Heart right ventricle (tissue), 16 donors: ENCODE results near the gene ADGB. TPM values are rescaled to one million over a fixed set of nuclear protein-coding genes. Genes with fewer than 3 reads are reported as not detected.
"Not testable (repeated sequence)": the region's sequence is repeated elsewhere in the genome, so short reads cannot be mapped to it uniquely, and the experiment has no call there.

Source experiments
- ATAC-seq, 8 donors: fragments of 200-7000 bp; cut with Tn5 transposase; one replicate each; pipeline ENCODE4 v1.9.1; 2020; ENCODE audit warnings: mild to moderate bottlenecking in 8 of 8, moderate library complexity in 8 of 8, moderate number of reproducible peaks in 1 of 8
- DNase-seq, 2 donors: peaks; one replicate each; pipeline ENCODE4 v3.0.0-alpha.2; 2020
- H3K27ac ChIP-seq, 10 donors: fragments of 200-600 bp; sonication (generic) in 2 of 10; one replicate each; pipeline versions ENCODE4 v1.5.0 to v1.8.0; 2020 to 2022; ENCODE audit warnings: mild to moderate bottlenecking in 3 of 10
- H3K27me3 ChIP-seq, 7 donors: fragments of 200-600 bp; one replicate each; pipeline ENCODE4 v1.8.0; 2021 to 2022; ENCODE audit warnings: mild to moderate bottlenecking in 2 of 7
- H3K36me3 ChIP-seq, 9 donors: fragments of 200-600 bp; sonication (generic) in 1 of 9; one replicate each; pipeline versions ENCODE4 v1.5.0 to v1.8.0; 2020 to 2022; ENCODE audit warnings: mild to moderate bottlenecking in 2 of 9
- H3K4me1 ChIP-seq, 9 donors: fragments of 200-600 bp; sonication (generic) in 1 of 9; one replicate each; pipeline versions ENCODE4 v1.5.0 to v1.8.0; 2020 to 2022; ENCODE audit warnings: mild to moderate bottlenecking in 4 of 9
- H3K4me3 ChIP-seq, 10 donors: fragments of 200-600 bp; sonication (generic) in 2 of 10; one replicate each; pipeline versions ENCODE4 v1.5.0 to v1.8.0; 2020 to 2022; ENCODE audit warnings: mild to moderate bottlenecking in 7 of 10, moderate library complexity in 2 of 10
- H3K9me3 ChIP-seq, 11 donors: fragments of 200-600 bp in 10 of 11; sonication (generic) in 2 of 11; one replicate each; pipeline versions ENCODE4 v1.5.0 to v1.8.0; 2013 to 2022; ENCODE audit warnings: mild to moderate bottlenecking in 2 of 11, control low read depth in 1 of 11, moderate library complexity in 1 of 11
- CTCF ChIP-seq, 9 donors: fragments of 200-600 bp; sonication (generic) in 2 of 9; IDR thresholded peaks; one replicate each; pipeline versions ENCODE4 v1.5.0 to v1.8.0; 2021 to 2022; ENCODE audit warnings: antibody characterized with exemption in 9 of 9, mild to moderate bottlenecking in 5 of 9, moderate library complexity in 1 of 9
- WGBS, 2 donors: extraction: QIAGEN DNeasy Blood & Tissue Kit; methylation state at CpG; one replicate each; pipeline ENCODE4 v1.1.7; 2013; ENCODE audit warnings: inconsistent platforms in 1 of 2; 5-methylcytosine and 5-hydroxymethylcytosine counted together
- intact Hi-C, 10 donors: fragments of 100-400 bp; cut with DNase I; formaldehyde crosslinking; loops; one replicate each; pipeline versions ENCODE4 v1.11.1 to v1.14.2; 2022
- polyA plus RNA-seq, 2 donors: library from polyadenylated mRNA; stranded (reverse); fragments of 200-250 nt; gene quantifications; one replicate each; pipeline ENCODE4 v1.2.3, GENCODE V29; 2013
- total RNA-seq, 10 donors: library from RNA; stranded (reverse); fragmentation: NEBNext Ultra II Directional in 3 of 10; extraction: Animal tissue kit (Norgen Biotek cat#: 25700) in 3 of 10; gene quantifications; one replicate each; pipeline versions ENCODE4 v1.2.1 to v1.2.4, GENCODE V29; 2021 to 2023
- donor health status: Arrhythmogenic right ventricular cardiomyopathy.
- donor health status: ischemic (EF 13 %, LVEDD 7.1; RV severe dilation, severe dysfunction).
- donor health status: healthy with polysubstance abuse.
- donor health status: DM: no; HTN: yes; CAD: no.
- donor health status: DM: no; HTN: no; CAD: no.
- donor health status: ischemic (EF 25% LVEDD 6.9; RV normal size, moderate dysfunction).
- donor health status: ischemic (EF 25% LVEDD 5.7; RV mildly dilated, moderate dysfunction).
- donor health status: healthy.
- donor health status: DM: yes; HTN: yes; CAD: no.
- donor health status: Ischemic cardiomyopathy.
- donor health status: ischemic (EF 35%, LVEDD 5.7; RV mildly dilated, moderate dysfunction).
- donor health status: nonischemic (EF 11% LVEDD 7.7; RV severe dilation, severe dysfunction).
- donor health status: DM: yes; HTN: yes; CAD: no.
- donor health status: PGD.
- donor health status: ischemic (EF 29% LVEDD 5.4; RV normal size, mild dysfunction).
- donor health status: nonischemic (EF 23%, LVEDD 6.1; RV moderate dilation, normal function).

ADGB gene
- total and polyA plus RNA-seq, 12 donors: 3.7 TPM; not detected in 11

- intact Hi-C loops: no loop called here
- Histone ChIP-seq H3K36me3 (no peaks in the 10 kb centered on the region), H3K4me3 (no peak overlapping the region), H3K9me3 (peaks cover 0 to 2% (median 0%) of the 10 kb centered on the region in 11 donors), H3K27ac (no peak overlapping the region), H3K27me3 (no peaks in the 10 kb centered on the region), H3K4me1 (no peaks in the 10 kb centered on the region)
- 6 to 20% methylated on average over 1 of the region's 1 CpG for WGBS, 2 donors
- DNase-seq (no peak), ATAC-seq (no peak)
- no peak for TF ChIP-seq CTCF (IDR thresholded peaks at IDR 0.05)
Observed at GRCh38 chr6:146847426-146847825, 248.7 kb downstream of the ADGB start.

DNA sequence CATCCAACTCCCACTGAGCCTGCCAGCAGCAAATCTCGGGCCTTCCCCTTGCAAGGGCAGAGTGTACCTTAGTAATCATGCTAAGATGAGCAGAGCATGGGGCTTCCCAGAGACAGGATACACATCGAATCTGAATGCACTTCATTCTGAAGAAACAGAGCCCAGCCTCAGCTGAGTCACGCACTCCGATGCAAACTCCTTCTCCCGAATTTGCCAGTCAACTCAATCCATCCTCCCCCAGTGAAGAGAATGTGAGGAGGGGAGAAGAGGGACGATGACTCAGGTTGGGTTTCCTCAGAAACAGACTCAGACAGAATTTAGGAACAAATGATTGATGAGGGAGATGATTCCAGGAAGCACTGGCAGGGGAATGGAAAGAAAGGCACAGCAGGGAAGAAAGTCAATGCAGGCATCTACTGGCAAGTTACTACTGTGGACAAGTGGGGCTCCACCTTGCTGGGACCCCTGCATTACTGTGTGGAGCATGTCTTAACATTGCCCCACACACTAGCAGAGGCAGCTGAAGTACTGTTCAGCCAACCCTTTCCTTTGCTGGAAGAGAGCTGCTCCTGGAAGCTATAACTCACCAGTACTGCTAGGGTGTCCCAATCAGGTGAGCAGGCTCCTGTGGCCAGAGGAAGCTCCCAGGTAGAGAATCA lies 251.6 kb downstream of the ADGB start:
- intact Hi-C loops: loop anchor here in 4 of 10 donors (10.0 kb wide), 2 partner anchors 354 to 374 kb away; partner anchors contain the start of gene STXBP5 (in 3 of the 4)
- peaks cover 0 to 2% (median 0%) of the 10 kb centered on the region in 11 donors for H3K9me3 ChIP-seq
- no peak for ATAC-seq
- H3K27me3 ChIP-seq: no peaks in the 10 kb centered on the region
- DNase-seq: no peak
- no peaks in the 10 kb centered on the region for H3K4me1 ChIP-seq
- no peak for TF ChIP-seq CTCF (IDR thresholded peaks at IDR 0.05)
- 69 to 79% methylated on average over 6 of the region's 6 CpGs for WGBS, 2 donors
- no peak overlapping the region for H3K4me3 ChIP-seq
- H3K36me3 ChIP-seq: no peaks in the 10 kb centered on the region
- no peak overlapping the region for H3K27ac ChIP-seq

- TF ChIP-seq CTCF (IDR thresholded peaks at IDR 0.05): no peak
- intact Hi-C loops: loop anchor here in 4 of 10 donors (10.0 kb wide), 2 partner anchors 354 to 374 kb away; partner anchors contain the start of gene STXBP5 (in 3 of the 4)
- Histone ChIP-seq H3K4me3 (no peak overlapping the region), H3K27ac (no peak overlapping the region), H3K9me3 (peaks cover 0 to 2% (median 0%) of the 10 kb centered on the region in 11 donors), H3K36me3 (no peaks in the 10 kb centered on the region), H3K27me3 (no peaks in the 10 kb centered on the region), H3K4me1 (no peaks in the 10 kb centered on the region)
- ATAC-seq (no peak), DNase-seq (no peak)
Observed at GRCh38 chr6:146850981-146851380, 252.2 kb downstream of the ADGB start.

DNA sequence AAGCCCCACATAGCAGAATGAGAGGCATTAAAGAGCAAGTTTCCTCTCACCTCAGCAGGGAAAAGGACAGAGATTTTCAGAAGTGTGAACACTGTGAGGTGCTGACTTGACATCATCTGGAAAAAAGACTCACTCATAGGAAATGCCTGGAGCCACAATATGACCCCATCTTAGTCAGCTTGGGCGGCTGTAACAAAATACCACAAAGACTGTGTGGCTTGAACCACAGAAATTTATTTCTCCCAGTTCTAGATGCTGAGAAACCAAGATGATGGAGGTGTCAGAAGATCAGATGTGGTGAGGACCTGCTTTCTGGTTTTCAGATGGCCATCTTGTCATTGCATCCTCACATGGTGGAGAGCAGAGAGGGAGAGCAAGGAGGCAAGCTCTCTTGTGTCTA lies 253.1 kb downstream of the ADGB start:
- no peaks in the 10 kb centered on the region for H3K4me1 ChIP-seq
- H3K36me3 ChIP-seq: no peaks in the 10 kb centered on the region
- no peak for TF ChIP-seq CTCF (IDR thresholded peaks at IDR 0.05)
- ATAC-seq (no peak), DNase-seq (no peak)
- no peak overlapping the region for H3K27ac ChIP-seq
- H3K4me3 ChIP-seq: no peak overlapping the region
- peaks cover 0 to 2% (median 0%) of the 10 kb centered on the region in 11 donors for H3K9me3 ChIP-seq
- WGBS, 2 donors: 91 to 95% methylated on average over 1 of the region's 1 CpG
- H3K27me3 ChIP-seq: no peaks in the 10 kb centered on the region
- intact Hi-C loops: loop anchor here in 4 of 10 donors (10.0 kb wide), 2 partner anchors 353 to 373 kb away; partner anchors contain the start of gene STXBP5 (in 3 of the 4)

GRCh38 chr6:146854521-146855255 lies 255.9 kb downstream of the ADGB start:
- not testable (repeated sequence) for ATAC-seq, H3K27me3 ChIP-seq, H3K4me3 ChIP-seq, DNase-seq, H3K27ac ChIP-seq, H3K36me3 ChIP-seq, H3K9me3 ChIP-seq, H3K4me1 ChIP-seq
- intact Hi-C loops: loop anchor here in 7 of 10 donors (5.0 to 10.0 kb wide), 5 partner anchors 348 to 433 kb away; partner anchors contain the start of gene STXBP5 (in 4 of the 7)
- 80 to 81% methylated on average over 6 of the region's 6 CpGs for WGBS, 2 donors
